Measurements from ENCODE around the gene PACS2. TPM values are rescaled to one million over a fixed set of nuclear protein-coding genes. Genes with fewer than 3 reads are reported as not detected.

PACS2 gene
- total and polyA plus RNA-seq, 3 donors from 2014 or later: 99.2 to 174 (median 167) TPM

- Histone ChIP-seq H3K27ac (no peak overlapping the region), H3K27me3 (no peaks in the 10 kb centered on the region), H3K4me1 (no peaks in the 10 kb centered on the region), H3K36me3 (ENCODE audit: low read depth, missing control alignments) (no peaks in the 10 kb centered on the region), H3K9me3 (no peaks in the 10 kb centered on the region), H3K4me3 (no peak overlapping the region)
- no peak for DNase-seq
- 84 to 88% methylated on average over 3 to 6 of the region's 6 CpGs for WGBS, 2 donors
- intact Hi-C loops (cut with DNase I; ENCODE audit: low total_unique reads): no loop called here
- TF ChIP-seq, protein P1, sequence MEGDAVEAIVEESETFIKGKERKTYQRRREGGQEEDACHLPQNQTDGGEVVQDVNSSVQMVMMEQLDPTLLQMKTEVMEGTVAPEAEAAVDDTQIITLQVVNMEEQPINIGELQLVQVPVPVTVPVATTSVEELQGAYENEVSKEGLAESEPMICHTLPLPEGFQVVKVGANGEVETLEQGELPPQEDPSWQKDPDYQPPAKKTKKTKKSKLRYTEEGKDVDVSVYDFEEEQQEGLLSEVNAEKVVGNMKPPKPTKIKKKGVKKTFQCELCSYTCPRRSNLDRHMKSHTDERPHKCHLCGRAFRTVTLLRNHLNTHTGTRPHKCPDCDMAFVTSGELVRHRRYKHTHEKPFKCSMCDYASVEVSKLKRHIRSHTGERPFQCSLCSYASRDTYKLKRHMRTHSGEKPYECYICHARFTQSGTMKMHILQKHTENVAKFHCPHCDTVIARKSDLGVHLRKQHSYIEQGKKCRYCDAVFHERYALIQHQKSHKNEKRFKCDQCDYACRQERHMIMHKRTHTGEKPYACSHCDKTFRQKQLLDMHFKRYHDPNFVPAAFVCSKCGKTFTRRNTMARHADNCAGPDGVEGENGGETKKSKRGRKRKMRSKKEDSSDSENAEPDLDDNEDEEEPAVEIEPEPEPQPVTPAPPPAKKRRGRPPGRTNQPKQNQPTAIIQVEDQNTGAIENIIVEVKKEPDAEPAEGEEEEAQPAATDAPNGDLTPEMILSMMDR (IDR thresholded peaks at IDR 0.05): no peak
- no peak for TF ChIP-seq POLR2A (IDR thresholded peaks at IDR 0.05)
Measured at GRCh38 chr14:105303949-105304348, 10.6 kb upstream of the PACS2 start.

DNA sequence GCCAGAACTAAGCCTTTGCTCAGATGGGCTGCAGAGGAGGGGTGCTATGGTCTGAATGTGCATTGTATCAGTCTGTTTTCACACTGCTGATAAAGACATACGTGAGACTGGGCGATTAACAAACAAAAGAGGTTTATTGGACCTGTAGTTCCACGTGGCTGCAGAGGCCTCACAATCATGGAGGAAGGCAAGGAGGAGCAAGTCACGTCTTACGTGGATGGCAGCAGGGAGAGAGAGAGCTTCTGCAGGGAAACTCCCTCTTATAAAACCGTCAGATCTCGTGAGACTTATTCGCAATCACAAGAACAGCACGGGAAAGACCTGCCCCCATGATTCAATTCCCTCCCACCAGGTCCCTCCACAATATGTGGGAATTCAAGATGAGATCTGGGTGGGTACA is 10.0 kb upstream of the PACS2 start:
- no peaks in the 10 kb centered on the region for H3K36me3 ChIP-seq (ENCODE audit: low read depth, missing control alignments)
- no peak overlapping the region for H3K27ac ChIP-seq
- no peaks in the 10 kb centered on the region for H3K9me3 ChIP-seq
- WGBS, 2 donors: 77 to 89% methylated on average over 9 of the region's 9 CpGs
- no peaks in the 10 kb centered on the region for H3K27me3 ChIP-seq
- no peak for DNase-seq
- TF ChIP-seq POLR2A (IDR thresholded peaks at IDR 0.05): no peak
- TF ChIP-seq, protein P1 (IDR thresholded peaks at IDR 0.05): no peak
- H3K4me1 ChIP-seq: no peaks in the 10 kb centered on the region
- no peak overlapping the region for H3K4me3 ChIP-seq
- intact Hi-C loops (cut with DNase I; ENCODE audit: low total_unique reads): no loop called here

- Histone ChIP-seq H3K36me3 (ENCODE audit: low read depth, missing control alignments) (no peaks in the 10 kb centered on the region), H3K4me3 (no peak overlapping the region), H3K27ac (no peak overlapping the region), H3K27me3 (no peaks in the 10 kb centered on the region), H3K4me1 (no peaks in the 10 kb centered on the region), H3K9me3 (no peaks in the 10 kb centered on the region)
- 80 to 84% methylated on average over 9 of the region's 9 CpGs for WGBS, 2 donors
- intact Hi-C loops (cut with DNase I; ENCODE audit: low total_unique reads): no loop called here
- no peak for DNase-seq
- TF ChIP-seq POLR2A (IDR thresholded peaks at IDR 0.05): no peak
- TF ChIP-seq, protein P1 (IDR thresholded peaks at IDR 0.05): no peak
Measured at GRCh38 chr14:105305345-105305744, 9.2 kb upstream of the PACS2 start.

DNA sequence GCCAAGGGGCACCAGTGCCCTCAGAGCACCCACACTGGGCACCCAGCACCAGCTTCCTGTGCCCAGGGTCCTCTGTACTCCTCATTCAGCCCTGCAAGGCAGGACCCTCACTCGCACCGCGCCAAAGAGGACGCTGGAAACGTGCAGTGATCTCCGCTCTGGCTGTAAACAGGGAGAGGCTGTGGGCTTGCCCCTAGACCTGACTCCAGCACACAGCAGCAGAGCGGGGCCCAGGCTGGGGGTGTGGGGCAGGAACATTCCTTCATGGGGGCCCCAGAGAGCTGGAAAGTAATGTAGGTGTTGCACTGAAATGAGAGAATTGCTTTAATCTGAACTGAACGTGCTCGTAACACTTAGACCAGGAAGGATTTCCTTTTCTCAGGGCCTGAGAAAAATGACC is 8.8 kb upstream of the PACS2 start:
- no peak overlapping the region for H3K27ac ChIP-seq
- no peak for DNase-seq
- H3K4me3 ChIP-seq: no peak overlapping the region
- H3K9me3 ChIP-seq: no peaks in the 10 kb centered on the region
- TF ChIP-seq, protein P1 (IDR thresholded peaks at IDR 0.05): no peak
- no peak for TF ChIP-seq POLR2A (IDR thresholded peaks at IDR 0.05)
- intact Hi-C loops (cut with DNase I; ENCODE audit: low total_unique reads): no loop called here
- H3K4me1 ChIP-seq: no peaks in the 10 kb centered on the region
- 79 to 82% methylated on average over 9 of the region's 9 CpGs for whole genome bisulfite sequencing, 2 donors
- H3K27me3 ChIP-seq: no peaks in the 10 kb centered on the region
- no peaks in the 10 kb centered on the region for H3K36me3 ChIP-seq (ENCODE audit: low read depth, missing control alignments)

DNA sequence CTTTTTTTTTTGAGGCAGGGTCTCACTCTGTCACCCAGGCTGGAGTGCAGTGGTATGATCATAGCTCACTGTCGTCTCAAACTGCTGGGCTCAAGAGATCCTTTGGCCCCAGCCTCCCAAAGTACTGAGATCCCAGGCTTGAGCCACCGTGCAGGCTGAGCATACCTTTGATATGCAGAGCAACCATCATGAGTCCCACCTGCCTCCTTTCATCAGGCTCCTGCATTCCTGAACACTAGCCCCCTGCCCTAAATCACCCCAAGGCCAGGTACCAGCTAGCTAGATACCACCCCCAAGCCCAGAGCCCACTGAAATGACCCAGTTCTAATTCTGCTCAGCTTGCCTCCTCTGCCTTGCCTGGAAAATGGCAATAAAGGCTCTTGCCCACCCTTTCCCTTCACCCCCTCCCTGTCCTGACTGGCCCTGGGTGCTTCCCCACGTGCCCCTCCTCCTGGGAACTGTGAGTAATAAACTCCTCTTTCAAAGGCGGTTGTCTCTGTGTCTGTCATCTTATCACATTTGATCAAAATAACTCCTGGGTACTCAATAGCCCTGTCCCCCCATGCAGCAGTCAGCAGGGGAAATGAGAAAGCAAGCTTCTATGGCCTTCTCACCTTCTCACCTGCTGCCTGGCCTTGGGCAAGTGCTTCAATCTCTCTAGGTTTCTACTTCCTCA is 7.4 kb upstream of the PACS2 start:
- H3K4me3 ChIP-seq: no peak overlapping the region
- H3K4me1 ChIP-seq: no peaks in the 10 kb centered on the region
- no peaks in the 10 kb centered on the region for H3K27me3 ChIP-seq
- H3K27ac ChIP-seq: no peak overlapping the region
- intact Hi-C loops (cut with DNase I; ENCODE audit: low total_unique reads): no loop called here
- TF ChIP-seq, protein P1 (IDR thresholded peaks at IDR 0.05): no peak
- no peak for TF ChIP-seq POLR2A (IDR thresholded peaks at IDR 0.05)
- no peaks in the 10 kb centered on the region for H3K36me3 ChIP-seq (ENCODE audit: low read depth, missing control alignments)
- no peaks in the 10 kb centered on the region for H3K9me3 ChIP-seq
- no peak for DNase-seq
- WGBS, 2 donors: 77 to 89% methylated on average over 4 of the region's 4 CpGs

All from testis (tissue), 3 donors.